AG04450 (cell line): ENCODE measurements around the gene TMEM253. TPM values are rescaled to one million over a fixed set of nuclear protein-coding genes. Genes with fewer than 3 reads are reported as not detected.

Experiments used
- CTCF ChIA-PET: fragments of 300-600, 350-600 bp; formaldehyde crosslinking; extraction: SDS; loops from one replicate; lab custom pipeline; 2022; ENCODE audit warnings: antibody characterized with exemption, inconsistent platforms; lab: Charles Lee
- POLR2A ChIA-PET: fragments of 350-600 bp; formaldehyde crosslinking; extraction: SDS; loops from one replicate; lab custom pipeline; 2021; ENCODE audit warnings: antibody characterized with exemption, inconsistent platforms; lab: Yijun Ruan, JAX
- DNase-seq: peaks from one replicate; pipeline ENCODE4 v3.0.0-alpha.2; 2011; ENCODE audit warnings: low read depth, low spot score
- H3K27ac ChIP-seq: one replicate; pipeline ENCODE4 v1.5.1; 2012; ENCODE audit warnings: low read depth, low read length, control low read depth
- H3K27me3 ChIP-seq: one replicate; pipeline ENCODE4 v1.6.0; 2012; ENCODE audit warnings: low read length; ENCODE audit not compliant: control insufficient read depth, insufficient read depth
- H3K4me3 ChIP-seq: 2 replicates; pipeline ENCODE4 v1.5.1; 2011; ENCODE audit warnings: mild to moderate bottlenecking, low read depth, low read length, control low read depth
- H3K9me3 ChIP-seq: 2 replicates; pipeline ENCODE4 v1.5.1; 2012; ENCODE audit warnings: low read length; ENCODE audit not compliant: control insufficient read depth, insufficient read depth
- CTCF ChIP-seq: IDR thresholded peaks from 2 replicates; pipeline ENCODE4 v1.5.1; 2011; ENCODE audit warnings: low read depth, low read length, control low read depth, inconsistent platforms
- polyA plus RNA-seq: library from polyadenylated mRNA; depleted of rRNA; stranded (reverse); fragments of >200 nt; gene quantifications from 2 replicates; pipeline ENCODE4 v1.2.3, GENCODE V29; 2011

TMEM253 gene
- polyA plus RNA-seq, 1 experiment, result 0.21 TPM

- Histone ChIP-seq H3K27me3 (no peaks in the 10 kb centered on the region), H3K9me3 (no peaks in the 10 kb centered on the region; the same call in 1 of the 2 replicates), H3K4me3 (peak overlapping the region; percentile 82), H3K27ac (peak overlapping the region; percentile 95)
- no peak for TF ChIP-seq CTCF
- DNase-seq, result no peak
- CTCF ChIA-PET, result interaction anchor here (0.8 to 9.0 kb wide), 11 partner anchors 9 to 371 kb away, joined by 3 to 128 read pairs (median 9); no protein-coding TSS in a partner anchor
- POLR2A ChIA-PET, result interaction anchor here (0.7 to 3.0 kb wide), 16 partner anchors 8 to 609 kb away, joined by 3 to 40 read pairs (median 4); partner anchors contain the start of gene SUPT16H
Observed at GRCh38 chr14:21070610-21071224, 30.1 kb upstream of the TMEM253 start.

- ChIA-PET POLR2A (interaction anchor here (0.6 to 3.0 kb wide), 18 partner anchors 8 to 610 kb away, joined by 3 to 40 read pairs (median 4); partner anchors contain the start of genes RNASE4 and SUPT16H), CTCF (interaction anchor here (0.6 to 9.0 kb wide), 18 partner anchors 8 to 749 kb away, joined by 3 to 128 read pairs (median 6); no protein-coding TSS in a partner anchor)
- H3K4me3 ChIP-seq, result peak overlapping the region; percentile 82
- no peaks in the 10 kb centered on the region for H3K27me3 ChIP-seq
- peak; percentile 88 for DNase-seq
- no peaks in the 10 kb centered on the region; the same call in 1 of the 2 replicates for H3K9me3 ChIP-seq
- no peak for TF ChIP-seq CTCF
- H3K27ac ChIP-seq, result peak overlapping the region; percentile 95
Observed at GRCh38 chr14:21071225-21072030, 29.4 kb upstream of the TMEM253 start.

GRCh38 chr14:21072031-21072473 lies 28.8 kb upstream of the TMEM253 start:
- Histone ChIP-seq H3K27me3 (no peaks in the 10 kb centered on the region), H3K27ac (peak overlapping the region; percentile 95), H3K9me3 (no peaks in the 10 kb centered on the region; the same call in 1 of the 2 replicates), H3K4me3 (peak overlapping the region; percentile 82)
- CTCF ChIA-PET, result interaction anchor here (0.6 to 9.0 kb wide), 15 partner anchors 8 to 749 kb away, joined by 3 to 128 read pairs (median 9); no protein-coding TSS in a partner anchor
- peak; percentile 44 for DNase-seq
- POLR2A ChIA-PET, result interaction anchor here (0.7 to 3.0 kb wide), 11 partner anchors 9 to 388 kb away, joined by 3 to 40 read pairs (median 8); partner anchors contain the start of genes RNASE4 and SUPT16H
- TF ChIP-seq CTCF, result peak; percentile 35

- no peak for DNase-seq
- H3K4me3 ChIP-seq, result no peak overlapping the region
- TF ChIP-seq CTCF, result no peak
- H3K27ac ChIP-seq, result peak overlapping the region; percentile 95
- no peaks in the 10 kb centered on the region; the same call in 1 of the 2 replicates for H3K9me3 ChIP-seq
- ChIA-PET CTCF (interaction anchor here (1.3 to 9.0 kb wide), 6 partner anchors 9 to 102 kb away, joined by 3 to 128 read pairs (median 52); no protein-coding TSS in a partner anchor), POLR2A (interaction anchor here (1.1 to 3.0 kb wide), 3 partner anchors 8 to 31 kb away, joined by 3 to 24 read pairs (median 8); no protein-coding TSS in a partner anchor)
- H3K27me3 ChIP-seq, result no peaks in the 10 kb centered on the region
Observed at GRCh38 chr14:21072781-21073339, 28.0 kb upstream of the TMEM253 start.
